Parathyroid adenoma (tissue), 2 donors: ENCODE measurements around the gene BAD.

Experiments
- H2AFZ ChIP-seq: fragments of 300-600 bp; sonication (generic); one replicate; pipeline ENCODE4 v1.7.0; 2017; ENCODE audit warnings: antibody characterized with exemption, mild to moderate bottlenecking
- H3K27ac ChIP-seq: fragments of 300-600 bp; sonication (generic); one replicate; pipeline ENCODE4 v1.7.0; 2017
- H3K27me3 ChIP-seq: fragments of 300-600 bp; sonication (generic); one replicate; pipeline ENCODE4 v1.7.0; 2017; ENCODE audit warnings: low read length; ENCODE audit not compliant: control insufficient read depth, insufficient read depth
- H3K36me3 ChIP-seq: fragments of 300-600 bp; sonication (generic); one replicate; pipeline ENCODE4 v1.7.0; 2017; ENCODE audit warnings: low read length; ENCODE audit not compliant: control insufficient read depth, insufficient read depth
- H3K4me1 ChIP-seq: fragments of 300-600 bp; sonication (generic); one replicate; pipeline ENCODE4 v1.7.0; 2017; ENCODE audit warnings: control low read depth
- H3K4me2 ChIP-seq: fragments of 300-600 bp; sonication (generic); one replicate; pipeline ENCODE4 v1.7.0; 2017; ENCODE audit warnings: low read length
- H3K4me3 ChIP-seq: fragments of 300-600 bp; sonication (generic); one replicate; pipeline ENCODE4 v1.7.0; 2017; ENCODE audit warnings: low read depth, low read length
- H3K79me2 ChIP-seq: fragments of 300-600 bp; sonication (generic); one replicate; pipeline ENCODE4 v1.7.0; 2017; ENCODE audit warnings: control low read depth
- H3K9ac ChIP-seq: fragments of 300-600 bp; sonication (generic); one replicate; pipeline ENCODE4 v1.7.0; 2017; ENCODE audit warnings: mild to moderate bottlenecking
- H3K9me3 ChIP-seq: fragments of 300-600 bp; sonication (generic); one replicate; pipeline ENCODE4 v1.7.0; 2017; ENCODE audit warnings: low read length; ENCODE audit not compliant: control insufficient read depth
- TF ChIP-seq, protein P1 (sequence below): fragments of 300-600 bp; sonication (generic); IDR thresholded peaks from one replicate; pipeline ENCODE4 v1.7.0; 2017; ENCODE audit warnings: antibody characterized with exemption, mild to moderate bottlenecking
- donor health status: primary hyperparathyroidism.

BAD gene

DNA sequence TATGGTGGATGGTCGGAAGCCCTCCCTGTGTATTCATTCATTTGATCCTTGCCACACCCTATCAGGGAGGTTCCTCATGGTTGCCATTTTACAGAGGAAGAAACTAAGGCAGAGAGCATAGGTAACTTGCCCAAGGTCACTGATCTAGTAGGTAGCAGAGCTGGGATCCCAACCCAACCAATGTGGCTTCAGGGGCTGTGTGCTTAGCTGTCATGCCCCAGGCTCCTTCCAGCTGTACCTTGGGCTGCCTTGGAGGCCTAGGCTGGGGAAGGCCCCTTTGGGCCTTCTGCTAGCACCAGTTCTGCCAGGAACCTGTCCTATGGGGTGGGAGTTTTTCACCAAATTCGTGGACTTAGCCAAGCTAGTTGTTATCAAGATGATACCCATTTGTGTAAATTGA is 8.6 kb downstream of the BAD start:
- Histone ChIP-seq H3K9me3 (no peaks in the 10 kb centered on the region), H3K9ac (no peak overlapping the region), H3K27ac (no peak overlapping the region), H3K4me2 (no peak overlapping the region), H3K79me2 (no peaks in the 10 kb centered on the region), H3K4me3 (no peak overlapping the region), H3K36me3 (no peaks in the 10 kb centered on the region), H3K4me1 (no peaks in the 10 kb centered on the region), H2AFZ (no peak overlapping the region), H3K27me3 (no peaks in the 10 kb centered on the region)
- TF ChIP-seq, protein P1, sequence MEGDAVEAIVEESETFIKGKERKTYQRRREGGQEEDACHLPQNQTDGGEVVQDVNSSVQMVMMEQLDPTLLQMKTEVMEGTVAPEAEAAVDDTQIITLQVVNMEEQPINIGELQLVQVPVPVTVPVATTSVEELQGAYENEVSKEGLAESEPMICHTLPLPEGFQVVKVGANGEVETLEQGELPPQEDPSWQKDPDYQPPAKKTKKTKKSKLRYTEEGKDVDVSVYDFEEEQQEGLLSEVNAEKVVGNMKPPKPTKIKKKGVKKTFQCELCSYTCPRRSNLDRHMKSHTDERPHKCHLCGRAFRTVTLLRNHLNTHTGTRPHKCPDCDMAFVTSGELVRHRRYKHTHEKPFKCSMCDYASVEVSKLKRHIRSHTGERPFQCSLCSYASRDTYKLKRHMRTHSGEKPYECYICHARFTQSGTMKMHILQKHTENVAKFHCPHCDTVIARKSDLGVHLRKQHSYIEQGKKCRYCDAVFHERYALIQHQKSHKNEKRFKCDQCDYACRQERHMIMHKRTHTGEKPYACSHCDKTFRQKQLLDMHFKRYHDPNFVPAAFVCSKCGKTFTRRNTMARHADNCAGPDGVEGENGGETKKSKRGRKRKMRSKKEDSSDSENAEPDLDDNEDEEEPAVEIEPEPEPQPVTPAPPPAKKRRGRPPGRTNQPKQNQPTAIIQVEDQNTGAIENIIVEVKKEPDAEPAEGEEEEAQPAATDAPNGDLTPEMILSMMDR, result no peak

DNA sequence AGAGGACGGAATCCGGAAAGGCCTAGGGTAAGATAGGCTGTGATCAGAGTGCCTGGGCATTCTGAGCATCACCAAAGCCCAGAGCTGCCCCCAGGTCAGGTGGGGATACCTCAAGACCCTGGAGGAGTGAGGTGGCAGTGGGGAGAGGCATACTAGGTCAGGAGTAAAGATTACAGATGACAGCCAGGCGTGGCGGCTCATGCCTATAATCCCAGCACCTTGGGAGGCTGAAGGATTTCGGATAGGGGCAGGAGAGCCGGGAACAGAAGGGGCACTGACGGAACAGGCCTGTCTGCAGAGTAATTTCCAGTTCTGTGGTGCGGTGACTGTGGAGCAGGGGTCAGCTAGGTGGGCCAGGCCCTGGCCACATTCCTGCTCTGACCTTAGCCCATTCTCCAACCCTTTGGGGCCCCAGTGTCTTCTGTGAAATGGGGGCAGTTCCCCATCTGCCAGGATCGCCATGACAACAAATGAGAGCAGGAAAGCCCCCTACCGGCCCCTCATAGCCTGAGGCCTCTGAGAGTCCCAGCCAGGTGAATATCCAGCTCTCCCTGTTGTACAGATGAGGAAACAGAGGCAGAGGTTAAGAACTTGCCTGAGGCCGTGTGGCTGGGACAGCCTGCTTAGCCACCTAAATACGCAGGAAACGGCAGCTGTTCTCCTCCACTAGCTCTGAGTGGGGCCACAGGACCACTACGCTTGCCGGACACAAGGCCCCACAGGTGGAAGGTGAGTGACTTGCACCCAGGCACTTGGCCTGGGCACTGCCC is 9.2 kb downstream of the BAD start:
- Histone ChIP-seq H3K9ac (no peak overlapping the region), H3K36me3 (no peaks in the 10 kb centered on the region), H3K27ac (no peak overlapping the region), H3K79me2 (no peaks in the 10 kb centered on the region), H3K4me1 (no peaks in the 10 kb centered on the region), H3K4me3 (no peak overlapping the region), H3K27me3 (no peaks in the 10 kb centered on the region), H3K4me2 (no peak overlapping the region), H3K9me3 (no peaks in the 10 kb centered on the region), H2AFZ (no peak overlapping the region)
- TF ChIP-seq, protein P1, result no peak

DNA sequence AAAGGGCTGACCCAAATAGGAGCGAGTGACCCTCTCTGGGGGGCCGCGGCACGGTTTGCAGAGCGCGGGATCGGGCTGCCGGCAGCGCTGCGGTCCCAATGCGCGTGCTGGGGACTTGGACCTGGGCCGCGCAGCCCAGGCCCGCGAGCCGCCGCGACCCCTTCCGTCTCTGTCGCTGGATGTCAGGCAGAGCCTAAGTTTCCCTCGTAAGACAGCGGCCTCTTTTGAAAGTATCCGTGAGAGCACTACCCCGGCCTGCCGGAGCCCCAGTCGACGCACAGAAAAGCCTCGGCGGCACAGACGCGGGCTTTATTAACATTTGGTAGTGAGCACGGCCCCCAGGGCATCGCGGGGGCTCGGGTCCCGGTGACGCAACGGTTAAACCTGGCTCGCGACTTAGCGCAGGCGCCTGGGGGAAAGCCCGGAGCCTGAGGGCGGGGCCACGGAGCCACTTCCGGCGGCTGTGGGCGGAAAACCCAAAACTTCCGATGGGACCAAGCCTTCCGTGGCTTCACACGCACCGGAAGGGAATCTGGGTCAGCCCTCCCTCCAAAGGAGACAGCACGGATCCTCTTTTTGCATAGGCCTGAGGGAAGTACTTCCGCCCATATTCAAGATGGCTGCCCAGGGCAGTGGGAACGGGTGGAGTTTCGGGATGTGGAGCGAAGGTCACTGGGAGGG is 14.8 kb downstream of the BAD start:
- H3K4me1 ChIP-seq, result peaks cover 10% of the 10 kb centered on the region
- H3K36me3 ChIP-seq, result no peaks in the 10 kb centered on the region
- H3K79me2 ChIP-seq, result no peaks in the 10 kb centered on the region
- peak overlapping the region; percentile 42 for H3K9ac ChIP-seq
- H3K27ac ChIP-seq, result peak overlapping the region; percentile 97
- peak overlapping the region; percentile 73 for H2AFZ ChIP-seq
- no peaks in the 10 kb centered on the region for H3K9me3 ChIP-seq
- H3K4me3 ChIP-seq, result peak overlapping the region; percentile 90
- H3K27me3 ChIP-seq, result no peaks in the 10 kb centered on the region
- TF ChIP-seq, protein P1, result no peak
- H3K4me2 ChIP-seq, result peak overlapping the region; percentile 93

DNA sequence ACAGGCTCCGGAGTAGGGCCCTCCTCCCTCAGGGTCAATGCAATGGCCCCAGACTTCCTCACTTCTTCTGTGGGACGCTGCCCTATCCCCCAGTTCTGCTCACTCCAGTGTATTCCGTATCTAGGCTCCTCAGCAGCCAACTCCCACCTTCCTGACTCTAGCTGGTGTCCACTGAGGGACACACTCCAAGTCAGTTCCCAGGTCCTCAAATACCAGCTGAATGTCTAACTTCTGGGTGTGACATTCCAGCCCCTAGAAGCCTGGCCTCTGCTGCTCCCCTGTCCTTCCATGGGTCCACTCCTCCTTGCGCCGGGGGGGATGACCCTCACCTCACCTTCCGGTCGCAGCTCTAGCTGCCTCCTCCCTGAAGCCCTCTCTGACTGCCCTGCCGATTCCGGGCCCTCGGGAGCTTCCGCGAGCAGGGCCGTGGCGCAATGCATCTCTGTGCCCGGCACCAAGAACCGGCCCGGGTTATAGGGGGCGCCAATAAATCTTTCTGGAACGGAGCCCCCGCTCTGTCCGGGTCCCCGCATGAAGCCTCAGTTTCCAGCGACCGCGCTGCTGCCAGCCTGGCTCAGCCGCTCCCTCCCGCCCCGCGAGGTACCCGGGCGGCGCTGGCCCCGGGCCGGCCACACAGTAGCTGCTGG is 15.4 kb downstream of the BAD start:
- Histone ChIP-seq H3K36me3 (no peaks in the 10 kb centered on the region), H2AFZ (peak overlapping the region; percentile 73), H3K4me2 (peak overlapping the region; percentile 91), H3K27ac (peak overlapping the region; percentile 97), H3K4me3 (peak overlapping the region; percentile 83), H3K4me1 (peaks cover 10% of the 10 kb centered on the region), H3K27me3 (no peaks in the 10 kb centered on the region), H3K79me2 (no peaks in the 10 kb centered on the region), H3K9me3 (no peaks in the 10 kb centered on the region), H3K9ac (peak overlapping the region; percentile 42)
- TF ChIP-seq, protein P1, result no peak
